ENCODE results near the gene C16orf82.

C16orf82 gene

GRCh38 chr16:27108826-27109665, 42.3 kb downstream of the C16orf82 start:
- no peak for DNase-seq (ENCODE audit: low read depth)
- H3K4me3 ChIP-seq (ENCODE audit: low read depth, low read length) = no peak overlapping the region
- no peak for TF ChIP-seq CTCF (IDR thresholded peaks at IDR 0.05; ENCODE audit: low read depth, low read length, missing control alignments)
- in situ Hi-C loops (cut with HindIII; ENCODE audit: low sequenced_read_pairs) = loop anchor here (25.0 kb wide), 1 partner anchor 1247 kb away; no protein-coding TSS in a partner anchor

GRCh38 chr16:27109666-27110523, 43.2 kb downstream of the C16orf82 start:
- H3K4me3 ChIP-seq (ENCODE audit: low read depth, low read length) = peak overlapping the region; percentile 39
- peak; percentile 28 for DNase-seq (ENCODE audit: low read depth)
- in situ Hi-C loops (cut with HindIII; ENCODE audit: low sequenced_read_pairs) = loop anchor here (25.0 kb wide), 1 partner anchor 1248 kb away; no protein-coding TSS in a partner anchor
- peak; percentile 77 for TF ChIP-seq CTCF (IDR thresholded peaks at IDR 0.05; ENCODE audit: low read depth, low read length, missing control alignments)

GRCh38 chr16:27110524-27110896, 43.8 kb downstream of the C16orf82 start:
- in situ Hi-C loops (cut with HindIII; ENCODE audit: low sequenced_read_pairs) = loop anchor here (25.0 kb wide), 1 partner anchor 1248 kb away; no protein-coding TSS in a partner anchor
- no peak overlapping the region for H3K4me3 ChIP-seq (ENCODE audit: low read depth, low read length)
- no peak for TF ChIP-seq CTCF (IDR thresholded peaks at IDR 0.05; ENCODE audit: low read depth, low read length, missing control alignments)
- DNase-seq (ENCODE audit: low read depth) = no peak

- in situ Hi-C loops (cut with HindIII; ENCODE audit: low sequenced_read_pairs) = loop anchor here (25.0 kb wide), 1 partner anchor 1249 kb away; no protein-coding TSS in a partner anchor
- TF ChIP-seq CTCF (IDR thresholded peaks at IDR 0.05; ENCODE audit: low read depth, low read length, missing control alignments) = no peak
- DNase-seq (ENCODE audit: low read depth) = no peak
- H3K4me3 ChIP-seq (ENCODE audit: low read depth, low read length) = no peak overlapping the region
Observed at GRCh38 chr16:27111486-27111885, 44.8 kb downstream of the C16orf82 start.

- no peak for TF ChIP-seq CTCF (IDR thresholded peaks at IDR 0.05; ENCODE audit: low read depth, low read length, missing control alignments)
- in situ Hi-C loops (cut with HindIII; ENCODE audit: low sequenced_read_pairs) = loop anchor here (25.0 kb wide), 1 partner anchor 1250 kb away; no protein-coding TSS in a partner anchor
- no peak overlapping the region for H3K4me3 ChIP-seq (ENCODE audit: low read depth, low read length)
- DNase-seq (ENCODE audit: low read depth) = no peak
Observed at GRCh38 chr16:27112093-27112811, 45.5 kb downstream of the C16orf82 start.

All from astrocyte of the cerebellum (primary cell).